ENCODE measurements around the gene RABL2A.
"Not testable (repeated sequence)": the region's sequence is repeated elsewhere in the genome, so short reads cannot be mapped to it uniquely, and the experiment has no call there.

RABL2A gene

DNA sequence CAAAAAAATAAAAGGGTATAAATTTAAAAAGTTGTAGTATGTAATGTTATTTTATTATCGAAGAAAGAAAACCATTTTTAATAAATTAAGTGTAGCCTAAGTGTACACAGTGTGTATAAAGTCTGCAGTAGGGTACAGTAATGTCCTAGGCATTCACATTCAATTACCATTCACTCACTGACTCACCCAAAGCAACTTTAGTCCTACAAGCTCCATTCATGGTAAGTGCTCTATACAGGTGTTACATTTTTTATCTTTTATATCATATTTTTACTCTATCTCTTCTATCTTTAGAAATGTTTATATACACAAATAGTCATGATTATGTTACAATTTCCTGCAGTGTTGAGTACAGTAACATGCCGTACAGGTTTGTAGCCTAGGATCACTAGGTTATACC is 59.5 kb downstream of the RABL2A start:
- no peak for DNase-seq (ENCODE audit: low spot score)

- DNase-seq (ENCODE audit: low spot score) = not testable (repeated sequence)
These were observed 63.8 kb downstream of the RABL2A start for GRCh38 chr2:113690871-113691270.
